Measurements from ENCODE around the gene C19orf53. TPM values are rescaled to one million over a fixed set of nuclear protein-coding genes. Genes with fewer than 3 reads are reported as not detected.

Gene C19orf53
- 39.2 and 39.9 TPM in 2 replicates for total RNA-seq

GRCh38 chr19:13774217-13775191, at the start of gene C19orf53:
TSS of gene C19orf53 (plus strand) at chr19:13774456. CDS start at chr19:13774478, 22 bp downstream.

GRCh38 chr19:13764101-13764807, 10.0 kb upstream of the C19orf53 start, which contains the start of gene MRI1:
TSS of gene MRI1 (plus strand) at chr19:13764522. CDS start at chr19:13764589, 67 bp downstream.

GRCh38 chr19:13794757-13795589, 20.7 kb downstream of the C19orf53 start, which contains the start of gene ZSWIM4:
TSS of gene ZSWIM4 (plus strand) at chr19:13795443. CDS start at chr19:13795649, 206 bp downstream.

Other genes with a start within 250 kb of the C19orf53 start
- 26.1 and 42.5 TPM in 2 replicates for gene MRI1, start 9.9 kb upstream of the C19orf53 start, total RNA-seq
- gene ZSWIM4, start 21.0 kb downstream of the C19orf53 start, total RNA-seq: 8.7 and 32.0 TPM in 2 replicates
- gene NANOS3, start 102.7 kb downstream of the C19orf53 start, total RNA-seq: 0.94 TPM in 1 of 2 replicates, not detected in the other
- gene BRME1, start 131.7 kb downstream of the C19orf53 start, total RNA-seq: 0.63 and 0.97 TPM in 2 replicates
- 6.3 and 10.1 TPM in 2 replicates for gene CC2D1A, start 131.7 kb downstream of the C19orf53 start, total RNA-seq
- gene PODNL1, start 164.0 kb downstream of the C19orf53 start, total RNA-seq: 0.13 and 0.16 TPM in 2 replicates
- gene DCAF15, start 178.1 kb downstream of the C19orf53 start, total RNA-seq: 11.3 and 15.8 TPM in 2 replicates
- 1.6 and 6.4 TPM in 2 replicates for gene RFX1, start 231.9 kb downstream of the C19orf53 start, total RNA-seq

All from bladder microvascular endothelial cell (primary cell).